PC-3 (cell line): Measurements from ENCODE around the gene UBC.

Source experiments
- CTCF ChIP-seq: fragments of 300-600 bp; sonication (generic); conservative IDR thresholded peaks from 2 replicates; pipeline ENCODE4 v1.5.1; 2017; ENCODE audit warnings: antibody characterized with exemption, low read depth, mild to moderate bottlenecking, low read length
- EZH2 ChIP-seq: fragments of 300-600 bp; sonication (generic); IDR thresholded peaks from one replicate; pipeline ENCODE4 v1.6.1; 2017; ENCODE audit warnings: antibody characterized with exemption, mild to moderate bottlenecking, low read length; ENCODE audit not compliant: unreplicated experiment

- TF ChIP-seq CTCF: no peak
- TF ChIP-seq EZH2: no peak
Observed at GRCh38 chr12:124917841-124918621, 3.6 kb upstream of the UBC start.
